ENCODE measurements around the gene DNAAF2. TPM values are rescaled to one million over a fixed set of nuclear protein-coding genes. Genes with fewer than 3 reads are reported as not detected.
A peak's percentile ranks its signal among the peaks of the same experiment; 100 is the strongest.

DNAAF2 gene
- total and polyA plus RNA-seq, 2 of the 13 experiments (the other 11 are each of a cell fraction or from before 2014, with no cell fraction given), result 6.1 to 13.6 TPM

GRCh38 chr14:49641697-49642129, 6.7 kb upstream of the DNAAF2 start (continued):
- TF ChIP-seq ZNF333 (CRISPR knock-in tag; IDR thresholded peaks at IDR 0.05; ENCODE audit: borderline replicate concordance) (0 out of 2 replicates have a peak, but pooled peaks have one; percentile 36), KMT2A (CRISPR knock-in tag; IDR thresholded peaks at IDR 0.05) (peak; percentile 73; the same call in 1 of the 2 replicates), ELK4 (CRISPR knock-in tag; IDR thresholded peaks at IDR 0.05; ENCODE audit: borderline replicate concordance) (no peak), FOXA1 (IDR thresholded peaks at IDR 0.05) (peak; percentile 92), FOXA1 (CRISPR knock-in tag; IDR thresholded peaks at IDR 0.05) (peak; percentile 99), ZMYM2 (CRISPR knock-in tag; IDR thresholded peaks at IDR 0.05) (no peak), MXD4 (CRISPR knock-in tag; IDR thresholded peaks at IDR 0.05) (0 out of 2 replicates have a peak, but pooled peaks have one; percentile 61), ZSCAN25 (CRISPR knock-in tag; IDR thresholded peaks at IDR 0.05) (no peak), ZSCAN29 (CRISPR knock-in tag; conservative IDR thresholded peaks at IDR 0.05) (peak; percentile 79; the same call in 1 of the 2 replicates), ZNF280B (CRISPR knock-in tag; IDR thresholded peaks at IDR 0.05; ENCODE audit: borderline replicate concordance) (no peak), RBM39 (IDR thresholded peaks at IDR 0.05; ENCODE audit: low read depth, low read length, poor library complexity, severe bottlenecking) (no peak), DZIP1 (CRISPR knock-in tag; IDR thresholded peaks at IDR 0.05) (no peak), CHD2 (IDR thresholded peaks at IDR 0.05; ENCODE audit: low read depth, low read length) (no peak), ZNF142 (CRISPR knock-in tag; IDR thresholded peaks at IDR 0.05) (no peak), TRAFD1 (CRISPR knock-in tag; IDR thresholded peaks at IDR 0.05; ENCODE audit: borderline replicate concordance) (no peak), SAFB2 (CRISPR knock-in tag; IDR thresholded peaks at IDR 0.05; ENCODE audit: borderline replicate concordance, low read depth) (no peak)
